Measurements from ENCODE around the gene ISL1. TPM values are rescaled to one million over a fixed set of nuclear protein-coding genes. Genes with fewer than 3 reads are reported as not detected.

ISL1 gene
- polyA plus RNA-seq, 1 donor (not counting 4 experiments of a cell fraction or from before 2014, with no cell fraction given) = 4.5 TPM

GRCh38 chr5:51345106-51345505, 38.1 kb upstream of the ISL1 start:
- FAIRE-seq (no peak), DNase-seq (ENCODE audit: low read depth, low spot score) (no peak)
- Histone ChIP-seq H3K36me3 (ENCODE audit: control insufficient read depth in 2 of 2, extremely low read depth in 1 of 2, insufficient read depth in 2 of 2, low read length in 2 of 2) (no peaks in the 10 kb centered on the region), H3K4me3 (ENCODE audit: control insufficient read depth in 2 of 3, extremely low read depth in 1 of 3, insufficient read depth in 2 of 3, low read depth in 1 of 3, low read length in 3 of 3) (no peak overlapping the region), H4K20me1 (ENCODE audit: control insufficient read depth, extremely low read depth, insufficient read depth, low read length) (no peaks in the 10 kb centered on the region), H3K9ac (ENCODE audit: control insufficient read depth, extremely low read depth, insufficient read depth, low read length) (no peak overlapping the region), H3K79me2 (ENCODE audit: control insufficient read depth, insufficient read depth, low read length) (no peaks in the 10 kb centered on the region), H2AFZ (ENCODE audit: control insufficient read depth, low read length) (no peak overlapping the region), H3K27me3 (ENCODE audit: control insufficient read depth, extremely low read depth, insufficient read depth, low read length) (no peaks in the 10 kb centered on the region), H3K9me1 (ENCODE audit: control insufficient read depth, extremely low read depth, insufficient read depth, low read length) (no peaks in the 10 kb centered on the region), H3K27ac (ENCODE audit: control insufficient read depth, insufficient read depth, low read length) (no peak overlapping the region), H3K4me1 (ENCODE audit: control insufficient read depth, extremely low read depth, insufficient read depth, low read length) (no peaks in the 10 kb centered on the region), H3K9me3 (ENCODE audit: control insufficient read depth, low read depth, low read length) (no peaks in the 10 kb centered on the region), H3K4me2 (ENCODE audit: control insufficient read depth, extremely low read depth, insufficient read depth, low read depth, low read length) (no peak overlapping the region)
- dilution Hi-C loops (cut with MboI; ENCODE audit: extremely low pct_ligation_motif_present, low sequenced_read_pairs) = no loop called here
- TF ChIP-seq CTCF (optimal IDR thresholded peaks at IDR 0.05 in 1 of 3, IDR thresholded peaks at IDR 0.05 in 1 of 3, conservative IDR thresholded peaks at IDR 0.05 in 1 of 3; ENCODE audit: extremely low read depth in 1 of 3, insufficient read depth in 2 of 3, low read length in 3 of 3) (no peak), EZH2 (IDR thresholded peaks at IDR 0.05; ENCODE audit: low read length) (no peak)

GRCh38 chr5:51347157-51347556, 36.1 kb upstream of the ISL1 start:
- dilution Hi-C loops (cut with MboI; ENCODE audit: extremely low pct_ligation_motif_present, low sequenced_read_pairs) = no loop called here
- Histone ChIP-seq H3K9me3 (ENCODE audit: control insufficient read depth, low read depth, low read length) (no peaks in the 10 kb centered on the region), H3K36me3 (ENCODE audit: control insufficient read depth in 2 of 2, extremely low read depth in 1 of 2, insufficient read depth in 2 of 2, low read length in 2 of 2) (no peaks in the 10 kb centered on the region), H3K4me2 (ENCODE audit: control insufficient read depth, extremely low read depth, insufficient read depth, low read depth, low read length) (no peak overlapping the region), H3K79me2 (ENCODE audit: control insufficient read depth, insufficient read depth, low read length) (no peaks in the 10 kb centered on the region), H3K4me3 (ENCODE audit: control insufficient read depth in 2 of 3, extremely low read depth in 1 of 3, insufficient read depth in 2 of 3, low read depth in 1 of 3, low read length in 3 of 3) (no peak overlapping the region), H3K9ac (ENCODE audit: control insufficient read depth, extremely low read depth, insufficient read depth, low read length) (no peak overlapping the region), H4K20me1 (ENCODE audit: control insufficient read depth, extremely low read depth, insufficient read depth, low read length) (no peaks in the 10 kb centered on the region), H3K27me3 (ENCODE audit: control insufficient read depth, extremely low read depth, insufficient read depth, low read length) (no peaks in the 10 kb centered on the region), H3K9me1 (ENCODE audit: control insufficient read depth, extremely low read depth, insufficient read depth, low read length) (no peaks in the 10 kb centered on the region), H3K27ac (ENCODE audit: control insufficient read depth, insufficient read depth, low read length) (no peak overlapping the region), H3K4me1 (ENCODE audit: control insufficient read depth, extremely low read depth, insufficient read depth, low read length) (no peaks in the 10 kb centered on the region), H2AFZ (ENCODE audit: control insufficient read depth, low read length) (no peak overlapping the region)
- TF ChIP-seq EZH2 (IDR thresholded peaks at IDR 0.05; ENCODE audit: low read length) (no peak), CTCF (optimal IDR thresholded peaks at IDR 0.05 in 1 of 3, IDR thresholded peaks at IDR 0.05 in 1 of 3, conservative IDR thresholded peaks at IDR 0.05 in 1 of 3; ENCODE audit: extremely low read depth in 1 of 3, insufficient read depth in 2 of 3, low read length in 3 of 3) (no peak)
- FAIRE-seq (no peak), DNase-seq (ENCODE audit: low read depth, low spot score) (no peak)
